SK-N-SH (cell line): ENCODE measurements around the gene THSD8. TPM values are rescaled to one million over a fixed set of nuclear protein-coding genes. Genes with fewer than 3 reads are reported as not detected.

Source experiments
- CTCF ChIP-seq: fragments of 200-600 bp; sonication (generic); IDR thresholded peaks from 2 replicates; pipeline ENCODE4 v1.6.1; 2017; ENCODE audit warnings: antibody characterized with exemption, mild to moderate bottlenecking, moderate library complexity
- FOXJ3 ChIP-seq: sonication (generic); formaldehyde crosslinking; IDR thresholded peaks from 2 replicates; pipeline ENCODE4 v1.5.1; 2020; ENCODE audit warnings: mild to moderate bottlenecking, missing genetic modification reagents
- FOXM1 ChIP-seq: IDR thresholded peaks from 2 replicates; pipeline ENCODE4 v1.4.0; 2012; ENCODE audit warnings: low read depth, mild to moderate bottlenecking
- GABPA ChIP-seq: IDR thresholded peaks from 2 replicates; pipeline ENCODE4 v1.4.0; 2012; ENCODE audit warnings: low read depth, mild to moderate bottlenecking
- GATA2 ChIP-seq: sonication (generic); formaldehyde crosslinking; IDR thresholded peaks from 2 replicates; pipeline ENCODE4 v1.5.0; 2020; ENCODE audit warnings: mild to moderate bottlenecking, missing genetic modification reagents
- IRF3 ChIP-seq: fragments of 150-350 bp; IDR thresholded peaks from 2 replicates; pipeline ENCODE4 v1.6.1; 2016; ENCODE audit warnings: mild to moderate bottlenecking, low read depth, low read length
- JUND ChIP-seq: IDR thresholded peaks from 2 replicates; pipeline ENCODE4 v1.4.0; 2012
- MAX ChIP-seq: IDR thresholded peaks from 2 replicates; pipeline ENCODE4 v1.4.0; 2012; ENCODE audit warnings: low read depth
- MXI1 ChIP-seq: IDR thresholded peaks from 2 replicates; pipeline ENCODE4 v1.6.1; 2012; ENCODE audit warnings: mild to moderate bottlenecking, low read depth, low read length, improper control_type of control experiment
- NFIC ChIP-seq: IDR thresholded peaks from 2 replicates; pipeline ENCODE4 v1.4.0; 2012; ENCODE audit warnings: borderline replicate concordance
- NRF1 ChIP-seq: IDR thresholded peaks from 2 replicates; pipeline ENCODE4 v1.6.1; 2012; ENCODE audit warnings: low read depth, mild to moderate bottlenecking, low read length
- PBX3 ChIP-seq: IDR thresholded peaks from 2 replicates; pipeline ENCODE4; 2012
- POLR2AphosphoS5 ChIP-seq: IDR thresholded peaks from 2 replicates; pipeline ENCODE4 v1.6.1; 2012; ENCODE audit warnings: low read depth, low read length
- RCOR1 ChIP-seq: fragments of 150-350 bp; IDR thresholded peaks from 2 replicates; pipeline ENCODE4 v1.6.1; 2017; ENCODE audit warnings: antibody characterized with exemption, low read length
- RXRA ChIP-seq: IDR thresholded peaks from 2 replicates; pipeline ENCODE4 v1.4.0; 2012; ENCODE audit warnings: low read depth, mild to moderate bottlenecking, borderline replicate concordance
- TAF1 ChIP-seq: IDR thresholded peaks from 2 replicates; pipeline ENCODE4 v1.6.1; 2012; ENCODE audit warnings: low read depth, mild to moderate bottlenecking, low read length, moderate library complexity, borderline replicate concordance
- TCF12 ChIP-seq: IDR thresholded peaks from 2 replicates; pipeline ENCODE4 v1.4.0; 2012
- TEAD4 ChIP-seq: IDR thresholded peaks from 2 replicates; pipeline ENCODE4 v1.4.0; 2012; ENCODE audit warnings: mild to moderate bottlenecking, borderline replicate concordance; ENCODE audit not compliant: insufficient read depth
- USF1 ChIP-seq: IDR thresholded peaks from 2 replicates; pipeline ENCODE4 v1.4.0; 2012; ENCODE audit warnings: low read depth, borderline replicate concordance
- USF2 ChIP-seq: fragments of 150-350 bp; IDR thresholded peaks from 2 replicates; pipeline ENCODE4 v1.6.1; 2017; ENCODE audit warnings: antibody characterized with exemption, low read length, low read depth, borderline replicate concordance
- ZBTB33 ChIP-seq: IDR thresholded peaks from 2 replicates; pipeline ENCODE4 v1.4.0; 2012; ENCODE audit warnings: low read depth, borderline replicate concordance
- polyA plus RNA-seq, 3 experiments: library from polyadenylated mRNA; depleted of rRNA; stranded (reverse); fragments of >200 nt; gene quantifications; 2 replicates each; pipeline ENCODE4 v1.2.3, GENCODE V29; 2012

Gene THSD8
- polyA plus RNA-seq, 1 of the 3 experiments (the other 2 are of a cell fraction): not detected

- TF ChIP-seq USF2 (no peak), POLR2AphosphoS5 (no peak), TCF12 (no peak), MXI1 (peak; percentile 44; the same call in 1 of the 2 replicates), RCOR1 (0 out of 2 replicates have a peak, but pooled peaks have one; percentile 46), IRF3 (no peak), NRF1 (peak; percentile 60), GATA2 (CRISPR knock-in tag) (no peak), ZBTB33 (no peak), FOXM1 (no peak), PBX3 (no peak), GABPA (no peak), MAX (peak; percentile 51; the same call in 1 of the 2 replicates), CTCF (peak; percentile 84), JUND (no peak), FOXJ3 (CRISPR knock-in tag) (no peak), USF1 (no peak), RXRA (no peak), NFIC (no peak), TAF1 (no peak; the same call in 1 of the 2 replicates), TEAD4 (no peak)
Measured at GRCh38 chr19:12757544-12758274, 44.2 kb upstream of the THSD8 start (continued).
